SK-N-SH (cell line): ENCODE measurements around the gene VLDLR. TPM values are rescaled to one million over a fixed set of nuclear protein-coding genes. Genes with fewer than 3 reads are reported as not detected.

Source experiments
- CTCF ChIA-PET: fragments of 300-600, 350-600 bp; formaldehyde crosslinking; extraction: SDS; loops from one replicate; lab custom pipeline; 2021; lab: Yijun Ruan, JAX
- POLR2A ChIA-PET: fragments of 350-600 bp; sonication (Branson Sonifier 250); formaldehyde crosslinking; extraction: SDS; loops from one replicate; lab custom pipeline; 2020; ENCODE audit warnings: antibody characterized with exemption, inconsistent platforms; lab: Yijun Ruan, JAX
- DNase-seq: peaks from one replicate; pipeline ENCODE4 v3.0.0; 2012
- H2AFZ ChIP-seq: fragments of 200-600 bp; sonication (generic); 2 replicates; pipeline ENCODE4 v1.8.1; 2016; ENCODE audit warnings: antibody characterized with exemption, mild to moderate bottlenecking, low read depth
- H3F3A ChIP-seq: fragments of 200-600 bp; sonication (generic); replicated peaks from 2 replicates; pipeline ENCODE3; 2016; ENCODE audit warnings: antibody characterized with exemption, mild to moderate bottlenecking; ENCODE audit not compliant: insufficient read depth
- H3K27ac ChIP-seq, 2 experiments: fragments of 200-500 bp in 1 of 2; fragments of 200-600 bp in 1 of 2; sonication (Bioruptor generic) in 1 of 2; sonication (generic), shearing (Covaris generic) in 1 of 2; 2 replicates each; pipeline versions ENCODE4 v1.5.1 to v1.6.1; 2014 to 2016; ENCODE audit warnings: low read depth in 2 of 2, inconsistent platforms in 1 of 2, low read length in 1 of 2, mild to moderate bottlenecking in 1 of 2, mixed read lengths in 1 of 2
- H3K27me3 ChIP-seq: fragments of 200-600 bp; sonication (generic), shearing (Covaris generic); 2 replicates; pipeline ENCODE4 v1.6.1; 2016; ENCODE audit warnings: mixed run types; ENCODE audit not compliant: insufficient read depth
- H3K36me3 ChIP-seq, 2 experiments: fragments of 200-500 bp in 1 of 2; fragments of 200-600 bp in 1 of 2; sonication (Bioruptor generic) in 1 of 2; sonication (generic) in 1 of 2; replicated peaks in 1 of 2; 2 replicates each; pipeline versions ENCODE3 to v1.5.1; 2014 to 2016; ENCODE audit warnings: low read length in 1 of 2, mild to moderate bottlenecking in 1 of 2; ENCODE audit not compliant: insufficient read depth in 2 of 2, control insufficient read depth in 1 of 2
- H3K4me1 ChIP-seq, 2 experiments: fragments of 200-500 bp in 1 of 2; fragments of 200-600 bp in 1 of 2; sonication (Bioruptor generic) in 1 of 2; sonication (generic), shearing (Covaris generic) in 1 of 2; 2 replicates each; pipeline versions ENCODE4 v1.5.1 to v1.6.1; 2014 to 2016; ENCODE audit warnings: low read depth in 1 of 2, low read length in 1 of 2, mixed run types in 1 of 2; ENCODE audit not compliant: insufficient read depth in 2 of 2, control insufficient read depth in 1 of 2
- H3K4me2 ChIP-seq: fragments of 200-600 bp; sonication (generic), shearing (Covaris generic); 2 replicates; pipeline ENCODE4 v1.6.1; 2017; ENCODE audit warnings: mixed run types
- H3K4me3 ChIP-seq, 2 experiments: fragments of 200-500 bp in 1 of 2; fragments of 200-600 bp in 1 of 2; sonication (Bioruptor generic) in 1 of 2; sonication (generic), shearing (Covaris generic) in 1 of 2; 2 replicates each; pipeline versions ENCODE4 v1.5.1 to v1.8.1; 2014 to 2016; ENCODE audit warnings: low read depth in 2 of 2, inconsistent platforms in 1 of 2, low read length in 1 of 2, mild to moderate bottlenecking in 1 of 2, mixed read lengths in 1 of 2, moderate library complexity in 1 of 2
- H3K79me2 ChIP-seq: fragments of 200-600 bp; sonication (generic); 2 replicates; pipeline ENCODE4 v1.8.1; 2017; ENCODE audit warnings: mild to moderate bottlenecking; ENCODE audit not compliant: insufficient read depth
- H3K9ac ChIP-seq: fragments of 200-600 bp; sonication (generic); 2 replicates; pipeline ENCODE4 v1.6.1; 2017; ENCODE audit warnings: mixed run types
- H3K9me2 ChIP-seq: fragments of 200-600 bp; sonication (generic); 2 replicates; pipeline ENCODE4 v1.6.1; 2017; ENCODE audit warnings: mixed run types
- H3K9me3 ChIP-seq: fragments of 200-600 bp; sonication (generic); 2 replicates; pipeline ENCODE4 v1.6.1; 2017; ENCODE audit warnings: mixed run types, mild to moderate bottlenecking, moderate library complexity
- H4K20me1 ChIP-seq: fragments of 200-600 bp; sonication (generic); 2 replicates; pipeline ENCODE4 v1.6.1; 2017; ENCODE audit warnings: mild to moderate bottlenecking, mixed run types; ENCODE audit not compliant: insufficient read depth
- EZH2phosphoT487 ChIP-seq: fragments of 200-600 bp; sonication (generic); IDR thresholded peaks from 2 replicates; pipeline ENCODE4 v1.6.1; 2017; ENCODE audit warnings: low read depth, mixed run types, mild to moderate bottlenecking, antibody characterized with exemption, moderate library complexity, borderline replicate concordance
- FOXJ3 ChIP-seq: sonication (generic); formaldehyde crosslinking; IDR thresholded peaks from 2 replicates; pipeline ENCODE4 v1.5.1; 2020; ENCODE audit warnings: mild to moderate bottlenecking, missing genetic modification reagents
- FOXM1 ChIP-seq: IDR thresholded peaks from 2 replicates; pipeline ENCODE4 v1.4.0; 2012; ENCODE audit warnings: low read depth, mild to moderate bottlenecking
- JUND ChIP-seq: IDR thresholded peaks from 2 replicates; pipeline ENCODE4 v1.4.0; 2012
- NFIC ChIP-seq: IDR thresholded peaks from 2 replicates; pipeline ENCODE4 v1.4.0; 2012; ENCODE audit warnings: borderline replicate concordance
- NRF1 ChIP-seq: IDR thresholded peaks from 2 replicates; pipeline ENCODE4 v1.6.1; 2012; ENCODE audit warnings: low read depth, mild to moderate bottlenecking, low read length
- PBX3 ChIP-seq: IDR thresholded peaks from 2 replicates; pipeline ENCODE4; 2012
- POLR2AphosphoS5 ChIP-seq: IDR thresholded peaks from 2 replicates; pipeline ENCODE4 v1.6.1; 2012; ENCODE audit warnings: low read depth, low read length
- RFX5 ChIP-seq: IDR thresholded peaks from 2 replicates; pipeline ENCODE4 v1.6.1; 2012; ENCODE audit warnings: mild to moderate bottlenecking, improper control_type of control experiment, low read length
- TAF1 ChIP-seq: IDR thresholded peaks from 2 replicates; pipeline ENCODE4 v1.6.1; 2012; ENCODE audit warnings: low read depth, mild to moderate bottlenecking, low read length, moderate library complexity, borderline replicate concordance
- TEAD4 ChIP-seq: IDR thresholded peaks from 2 replicates; pipeline ENCODE4 v1.4.0; 2012; ENCODE audit warnings: mild to moderate bottlenecking, borderline replicate concordance; ENCODE audit not compliant: insufficient read depth
- USF2 ChIP-seq: fragments of 150-350 bp; IDR thresholded peaks from 2 replicates; pipeline ENCODE4 v1.6.1; 2017; ENCODE audit warnings: antibody characterized with exemption, low read length, low read depth, borderline replicate concordance
- WGBS: methylation state at CpG from one replicate; pipeline ENCODE4 v1.1.6; 2017; ENCODE audit warnings: low lambda C conversion rate; 5-methylcytosine and 5-hydroxymethylcytosine counted together
- polyA plus RNA-seq, 3 experiments: library from polyadenylated mRNA; depleted of rRNA; stranded (reverse); fragments of >200 nt; gene quantifications; 2 replicates each; pipeline ENCODE4 v1.2.3, GENCODE V29; 2012

The VLDLR gene
- polyA plus RNA-seq, 1 of the 3 experiments (the other 2 are of a cell fraction), result 9.2 TPM

GRCh38 chr9:2635922-2636321 lies 14.3 kb downstream of the VLDLR start:
- Histone ChIP-seq H3K4me1 (no peaks in the 10 kb centered on the region; a peak in 1 of 4 replicates), H3K79me2 (no peaks in the 10 kb centered on the region; the same call in 1 of the 2 replicates), H4K20me1 (no peaks in the 10 kb centered on the region), H3K4me2 (no peak overlapping the region), H3K9me2 (no peaks in the 10 kb centered on the region), H3K36me3 (peaks cover 0 to 16% of the 10 kb centered on the region in 2 experiments), H3K9ac (no peak overlapping the region), H3K27ac (no peak overlapping the region), H3K4me3 (no peak overlapping the region), H3K9me3 (no peaks in the 10 kb centered on the region), H3K27me3 (no peaks in the 10 kb centered on the region), H2AFZ (no peak overlapping the region), H3F3A (no peaks in the 10 kb centered on the region)
- ChIA-PET CTCF (interaction anchor here (1.0 kb wide), 1 partner anchor 11 kb away, joined by 3 read pairs; no protein-coding TSS in a partner anchor), POLR2A (no interaction called here)
- TF ChIP-seq RFX5, result no peak
- TF ChIP-seq TEAD4, result no peak
- no peak for TF ChIP-seq TAF1
- TF ChIP-seq POLR2AphosphoS5, result no peak
- no peak for TF ChIP-seq USF2
- no peak for TF ChIP-seq FOXJ3 (CRISPR knock-in tag)
- TF ChIP-seq EZH2phosphoT487, result no peak
- DNase-seq, result no peak
- 82% methylated on average over 2 of the region's 2 CpGs for WGBS

GRCh38 chr9:2637390-2637789 lies 15.8 kb downstream of the VLDLR start:
- Histone ChIP-seq H3K4me2 (no peak overlapping the region), H3K4me1 (no peaks in the 10 kb centered on the region; a peak in 1 of 4 replicates)
- TF ChIP-seq TAF1 (no peak), JUND (no peak), RFX5 (no peak), NFIC (no peak), PBX3 (no peak), NRF1 (no peak), FOXM1 (no peak)
- TF ChIP-seq, all 33 proteins: peak for 0
- ChIA-PET POLR2A (no interaction called here), CTCF (interaction anchor here (1.5 kb wide), 1 partner anchor 91 kb away, joined by 5 read pairs; no protein-coding TSS in a partner anchor)
- H3K27me3 ChIP-seq, result no peaks in the 10 kb centered on the region
- H3K79me2 ChIP-seq, result no peaks in the 10 kb centered on the region; the same call in 1 of the 2 replicates
- H3K9me3 ChIP-seq, result no peaks in the 10 kb centered on the region
- DNase-seq, result no peak
- no peaks in the 10 kb centered on the region for H4K20me1 ChIP-seq
- no peak overlapping the region for H3K4me3 ChIP-seq
- H3F3A ChIP-seq, result no peaks in the 10 kb centered on the region
- no peak overlapping the region for H2AFZ ChIP-seq
- WGBS, result 92% methylated on average over 10 of the region's 10 CpGs
- H3K36me3 ChIP-seq, result peaks cover 0 to 26% of the 10 kb centered on the region in 2 experiments
- no peak overlapping the region for H3K9ac ChIP-seq
- H3K9me2 ChIP-seq, result no peaks in the 10 kb centered on the region
- no peak overlapping the region for H3K27ac ChIP-seq
